Mucosa of descending colon (tissue), 3 donors: ENCODE measurements around the gene PLEKHN1. TPM values are rescaled to one million over a fixed set of nuclear protein-coding genes. Genes with fewer than 3 reads are reported as not detected.
"Not testable (repeated sequence)": the region's sequence is repeated elsewhere in the genome, so short reads cannot be mapped to it uniquely, and the experiment has no call there.

Experiments used
- ATAC-seq: fragments of 200-7000 bp; cut with Tn5 transposase; one replicate; pipeline ENCODE4 v1.9.1; 2020; ENCODE audit warnings: mild to moderate bottlenecking, moderate library complexity
- DNase-seq, 3 donors: peaks; one replicate each; pipeline ENCODE4 v3.0.0-alpha.2; 2020
- H3K36me3 ChIP-seq: fragments of 200-600 bp; one replicate; pipeline ENCODE4 v1.8.0; 2021; ENCODE audit warnings: low read depth, mild to moderate bottlenecking
- H3K4me1 ChIP-seq: fragments of 200-600 bp; one replicate; pipeline ENCODE4 v1.8.0; 2021; ENCODE audit warnings: low read depth, mild to moderate bottlenecking
- H3K4me3 ChIP-seq: fragments of 200-600 bp; one replicate; pipeline ENCODE4 v1.8.0; 2021; ENCODE audit warnings: mild to moderate bottlenecking
- H3K9me3 ChIP-seq: fragments of 200-600 bp; one replicate; pipeline ENCODE4 v1.8.0; 2021; ENCODE audit warnings: mild to moderate bottlenecking
- CTCF ChIP-seq: fragments of 200-600 bp; IDR thresholded peaks from one replicate; pipeline ENCODE4 v1.8.0; 2022; ENCODE audit warnings: antibody characterized with exemption, mild to moderate bottlenecking
- intact Hi-C, 2 donors: fragments of 100-400 bp; cut with DNase I in 1 of 2; cut with micrococcal nuclease in 1 of 2; formaldehyde crosslinking; loops; one replicate each; pipeline versions ENCODE4 v1.11.0 to v1.11.1; 2022; cut with DNase I, micrococcal nuclease
- total RNA-seq, 3 donors: library from RNA; stranded (reverse); fragmentation: NEBNext Ultra II Directional in 2 of 3; extraction: Animal tissue kit (Norgen Biotek cat#: 25700) in 2 of 3; gene quantifications; one replicate each; pipeline versions ENCODE4 v1.2.1 to v1.2.4, GENCODE V29; 2021 to 2023
- donor health status: DM: no; HTN: no; CAD: no; lungs with moderate emphysema.
- donor health status: DM: no; HTN: no; CAD: no.
- donor health status: DM: no; HTN: yes; CAD: no.

PLEKHN1 gene
- total RNA-seq, 3 donors from 2014 or later: 0.23 to 0.99 (median 0.32) TPM

- Histone ChIP-seq H3K4me1 (peaks cover 36% of the 10 kb centered on the region), H3K36me3 (peaks cover 5% of the 10 kb centered on the region), H3K4me3 (no peak overlapping the region), H3K9me3 (no peaks in the 10 kb centered on the region)
- TF ChIP-seq CTCF: no peak
- ATAC-seq: peak; percentile 1
- intact Hi-C loops: no loop called here
- no peak for DNase-seq
Observed at GRCh38 chr1:944341-945325, 21.6 kb upstream of the PLEKHN1 start.

GRCh38 chr1:945688-946556 lies 20.4 kb upstream of the PLEKHN1 start:
- Histone ChIP-seq H3K4me1 (peaks cover 25% of the 10 kb centered on the region), H3K4me3 (no peak overlapping the region), H3K9me3 (no peaks in the 10 kb centered on the region), H3K36me3 (peaks cover 5% of the 10 kb centered on the region)
- no peak for DNase-seq
- ATAC-seq: no peak
- intact Hi-C loops: no loop called here
- TF ChIP-seq CTCF: no peak

GRCh38 chr1:946811-947210 lies 19.5 kb upstream of the PLEKHN1 start:
- intact Hi-C loops, H3K9me3 ChIP-seq, H3K36me3 ChIP-seq, DNase-seq, ATAC-seq, H3K4me3 ChIP-seq: not testable (repeated sequence)
- H3K4me1 ChIP-seq: peaks cover 16% of the 10 kb centered on the region

GRCh38 chr1:947958-948357 lies 18.3 kb upstream of the PLEKHN1 start:
- no peaks in the 10 kb centered on the region for H3K9me3 ChIP-seq
- no peak for DNase-seq
- intact Hi-C loops: no loop called here
- no peak for TF ChIP-seq CTCF
- H3K4me1 ChIP-seq: peaks cover 5% of the 10 kb centered on the region
- no peak overlapping the region for H3K4me3 ChIP-seq
- ATAC-seq: no peak
- peaks cover 5% of the 10 kb centered on the region for H3K36me3 ChIP-seq

GRCh38 chr1:950268-950667 lies 16.0 kb upstream of the PLEKHN1 start:
- no peak for TF ChIP-seq CTCF
- Histone ChIP-seq H3K4me1 (no peaks in the 10 kb centered on the region), H3K36me3 (peaks cover 5% of the 10 kb centered on the region), H3K4me3 (no peak overlapping the region), H3K9me3 (no peaks in the 10 kb centered on the region)
- no peak for ATAC-seq
- intact Hi-C loops: no loop called here
- DNase-seq: no peak

GRCh38 chr1:950881-951280 lies 15.4 kb upstream of the PLEKHN1 start:
- ATAC-seq (no peak), DNase-seq (no peak)
- peaks cover 5% of the 10 kb centered on the region for H3K36me3 ChIP-seq
- no peak overlapping the region for H3K4me3 ChIP-seq
- no peaks in the 10 kb centered on the region for H3K4me1 ChIP-seq
- H3K9me3 ChIP-seq: no peaks in the 10 kb centered on the region
- TF ChIP-seq CTCF: no peak
- intact Hi-C loops: no loop called here
